ENCODE measurements around the gene FTCD. TPM values are rescaled to one million over a fixed set of nuclear protein-coding genes. Genes with fewer than 3 reads are reported as not detected.

FTCD gene
- total and polyA plus RNA-seq, 10 of the 15 experiments (the other 5 are each of a cell fraction or from before 2014, with no cell fraction given) = 0.27 to 0.28 TPM; not detected in 8

DNA sequence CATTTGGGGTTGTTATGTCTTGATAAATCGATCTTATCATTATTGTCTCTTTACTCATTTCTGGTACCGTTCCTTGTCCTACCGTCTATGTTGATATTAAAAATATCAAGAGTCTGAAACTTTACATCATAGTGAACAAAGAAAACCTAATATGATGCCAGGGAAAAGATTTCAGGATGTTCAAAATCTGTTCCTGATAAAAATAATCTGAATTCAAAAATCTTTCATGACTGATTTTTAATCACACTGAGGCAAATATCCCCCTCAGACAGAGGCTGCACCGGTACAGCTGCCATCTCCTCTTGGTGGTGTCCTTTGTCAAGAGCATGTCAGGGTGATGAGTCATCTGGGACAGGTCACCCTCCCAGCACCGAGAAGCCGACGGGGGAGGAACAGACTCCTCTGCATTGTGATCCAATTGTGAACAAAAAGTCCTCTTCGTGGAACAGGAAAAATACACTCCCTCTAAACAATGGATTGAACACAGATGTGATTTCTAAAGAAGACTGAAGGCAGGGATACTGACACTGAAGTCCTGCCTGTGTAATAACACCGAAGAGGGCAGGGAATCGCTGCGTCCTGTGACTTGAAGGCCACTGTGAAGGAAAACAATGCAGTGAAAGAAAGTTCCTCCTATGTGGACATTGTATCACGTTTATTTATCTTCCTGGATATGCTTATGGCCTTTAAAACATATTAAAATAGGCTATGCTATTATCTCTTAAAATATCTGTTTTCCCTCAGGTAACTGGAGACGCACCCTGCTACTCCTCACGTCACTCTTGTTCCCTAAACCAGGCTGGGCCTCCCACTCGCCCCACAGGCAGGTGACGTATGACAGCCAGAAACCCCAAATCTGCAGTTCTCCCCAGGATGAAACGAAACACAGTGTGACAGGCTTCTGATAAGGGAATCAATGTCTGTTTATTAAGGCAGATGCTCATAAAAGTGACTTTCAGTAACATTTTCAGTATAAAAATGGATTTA is 33.1 kb upstream of the FTCD start (continued):
- no peak for TF ChIP-seq RB1 (IDR thresholded peaks at IDR 0.05; ENCODE audit: borderline replicate concordance)
- TF ChIP-seq POLR2AphosphoS2 (IDR thresholded peaks at IDR 0.05; ENCODE audit: low read depth, low read length) = no peak
- TF ChIP-seq, protein P1, sequence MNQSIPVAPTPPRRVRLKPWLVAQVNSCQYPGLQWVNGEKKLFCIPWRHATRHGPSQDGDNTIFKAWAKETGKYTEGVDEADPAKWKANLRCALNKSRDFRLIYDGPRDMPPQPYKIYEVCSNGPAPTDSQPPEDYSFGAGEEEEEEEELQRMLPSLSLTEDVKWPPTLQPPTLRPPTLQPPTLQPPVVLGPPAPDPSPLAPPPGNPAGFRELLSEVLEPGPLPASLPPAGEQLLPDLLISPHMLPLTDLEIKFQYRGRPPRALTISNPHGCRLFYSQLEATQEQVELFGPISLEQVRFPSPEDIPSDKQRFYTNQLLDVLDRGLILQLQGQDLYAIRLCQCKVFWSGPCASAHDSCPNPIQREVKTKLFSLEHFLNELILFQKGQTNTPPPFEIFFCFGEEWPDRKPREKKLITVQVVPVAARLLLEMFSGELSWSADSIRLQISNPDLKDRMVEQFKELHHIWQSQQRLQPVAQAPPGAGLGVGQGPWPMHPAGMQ (IDR thresholded peaks at IDR 0.05; ENCODE audit: borderline replicate concordance) = no peak
- TF ChIP-seq, protein P2, sequence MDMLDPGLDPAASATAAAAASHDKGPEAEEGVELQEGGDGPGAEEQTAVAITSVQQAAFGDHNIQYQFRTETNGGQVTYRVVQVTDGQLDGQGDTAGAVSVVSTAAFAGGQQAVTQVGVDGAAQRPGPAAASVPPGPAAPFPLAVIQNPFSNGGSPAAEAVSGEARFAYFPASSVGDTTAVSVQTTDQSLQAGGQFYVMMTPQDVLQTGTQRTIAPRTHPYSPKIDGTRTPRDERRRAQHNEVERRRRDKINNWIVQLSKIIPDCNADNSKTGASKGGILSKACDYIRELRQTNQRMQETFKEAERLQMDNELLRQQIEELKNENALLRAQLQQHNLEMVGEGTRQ (IDR thresholded peaks at IDR 0.05; ENCODE audit: borderline replicate concordance, low read depth, low read length) = no peak

DNA sequence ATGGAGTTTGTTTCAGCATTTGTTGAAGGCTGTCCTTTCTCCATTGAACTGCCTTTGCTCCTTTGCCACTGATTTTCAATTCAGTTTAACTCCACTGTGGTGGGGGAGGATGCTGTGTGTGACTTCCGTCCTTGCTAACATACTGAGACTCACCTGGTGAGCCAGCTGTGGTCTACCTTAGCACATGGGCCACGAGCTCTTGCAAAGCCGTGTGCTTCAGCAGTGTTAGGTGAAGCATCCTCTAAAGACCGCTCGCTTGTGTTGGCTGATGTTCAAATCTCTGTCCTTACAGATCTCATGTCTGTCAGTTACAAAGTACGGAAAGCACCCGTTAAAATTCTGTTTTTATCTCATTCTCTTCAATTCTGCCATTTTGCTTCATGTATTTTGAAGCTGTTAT is 32.4 kb upstream of the FTCD start:
- RAD21 ChIA-PET (ENCODE audit: unreplicated experiment) = no interaction called here
- peaks cover 2 to 4% of the 10 kb centered on the region in 2 experiments; a peak in 3 of 4 replicates for H3K36me3 ChIP-seq (ENCODE audit: control insufficient read depth in 2 of 2, insufficient read depth in 2 of 2, low read length in 1 of 2)
- no peak overlapping the region for H3K9ac ChIP-seq (ENCODE audit: control insufficient read depth, insufficient read depth, low read length)
- POLR2A ChIA-PET = no interaction called here
- in situ Hi-C loops (cut with MboI) = no loop called here
- SMC1A ChIA-PET (ENCODE audit: uncharacterized antibody, unreplicated experiment) = no interaction called here
- H3K9me3 ChIP-seq (replicated peaks; ENCODE audit: control insufficient read depth, insufficient read depth, low read length) = no peaks in the 10 kb centered on the region
- H3K27me3 ChIP-seq (replicated peaks in 1 of 2; ENCODE audit: control insufficient read depth in 2 of 2, insufficient read depth in 2 of 2, low read length in 1 of 2) = no peaks in the 10 kb centered on the region
- no TSS peak for BruUV-seq (replicated peaks)
- H3K4me3 ChIP-seq = no peak overlapping the region
- no peaks in the 10 kb centered on the region for H3K79me2 ChIP-seq (ENCODE audit: control insufficient read depth, insufficient read depth, low read length)
- WGBS (ENCODE audit: insufficient coverage, insufficient replicate concordance, low lambda C conversion rate, missing lambda C conversion rate) = 85% methylated on average over 7 of the region's 7 CpGs
- intact Hi-C loops (cut with micrococcal nuclease; ENCODE audit: unreplicated experiment) = no loop called here
- FAIRE-seq (no peak), ATAC-seq (no peak), DNase-seq (ENCODE audit: low read depth, low spot score) (no peak)
- no peaks in the 10 kb centered on the region for H4K20me1 ChIP-seq (ENCODE audit: control insufficient read depth, insufficient read depth)
- H3K4me1 ChIP-seq (ENCODE audit: control insufficient read depth, insufficient read depth, low read length) = no peaks in the 10 kb centered on the region; the same call in 1 of the 2 replicates
- CTCF ChIA-PET = no interaction called here
- H3K4me2 ChIP-seq (ENCODE audit: control insufficient read depth, insufficient read depth) = no peak overlapping the region
- no peak overlapping the region for H2AFZ ChIP-seq (ENCODE audit: control insufficient read depth, low read depth, low read length)
- TF ChIP-seq SP1 (IDR thresholded peaks at IDR 0.05; ENCODE audit: low read depth, low read length) (no peak), ZNF207 (IDR thresholded peaks at IDR 0.05; ENCODE audit: borderline replicate concordance) (no peak)
- H3K27ac ChIP-seq (ENCODE audit: control insufficient read depth, insufficient read depth) = no peak overlapping the region

Measured in GM12878 (cell line).